Cardiac muscle cell (in vitro differentiated cells and primary cell): ENCODE measurements around the gene ACVR1. TPM values are rescaled to one million over a fixed set of nuclear protein-coding genes. Genes with fewer than 3 reads are reported as not detected.

Source experiments
- DNase-seq, 2 donors: peaks; one replicate each; pipeline versions ENCODE4 v3.0.0 to v3.0.0-alpha.2; 2010 to 2017; ENCODE audit warnings: low read depth in 1 of 2, low spot score in 1 of 2
- H3K27ac ChIP-seq: fragments of 200-600 bp; sonication (generic); 2 replicates; pipeline ENCODE4 v1.5.1; 2016
- H3K27me3 ChIP-seq: fragments of 200-600 bp; sonication (generic); 2 replicates; pipeline ENCODE4 v1.6.0; 2016; ENCODE audit warnings: control low read depth
- H3K36me3 ChIP-seq: fragments of 200-600 bp; sonication (generic); 2 replicates; pipeline ENCODE4 v1.5.1; 2016; ENCODE audit warnings: control low read depth
- H3K4me1 ChIP-seq: fragments of 200-600 bp; sonication (generic); 2 replicates; pipeline ENCODE4 v1.8.1; 2017; ENCODE audit warnings: low read depth, mild to moderate bottlenecking, mixed run types
- H3K4me3 ChIP-seq: fragments of 200-600 bp; sonication (generic); 2 replicates; pipeline ENCODE4 v1.5.1; 2016; ENCODE audit warnings: mild to moderate bottlenecking
- H3K9me3 ChIP-seq: fragments of 200-600 bp; sonication (generic); 2 replicates; pipeline ENCODE4 v1.5.1; 2017; ENCODE audit warnings: low read depth, mild to moderate bottlenecking, control low read depth
- CTCF ChIP-seq: IDR thresholded peaks from 2 replicates; pipeline ENCODE4 v1.5.1; 2012; ENCODE audit warnings: low read depth, mild to moderate bottlenecking, low read length
- polyA plus RNA-seq: library from polyadenylated mRNA; unstranded; fragments of >200 nt; fragmentation: Nextera tagmentation; extraction: Ambion mirVana; gene quantifications from 2 replicates; pipeline ENCODE4 v1.2.1, GENCODE V29; 2016
- total RNA-seq: library from RNA; depleted of rRNA; stranded (reverse); fragments of >200 nt; gene quantifications from 2 replicates; pipeline ENCODE4 v1.2.3, GENCODE V29; 2016

Gene ACVR1
- total and polyA plus RNA-seq, 2 experiments from 2014 or later, result 7.5 to 12.9 TPM

- H3K4me1 ChIP-seq, result no peaks in the 10 kb centered on the region
- H3K36me3 ChIP-seq, result peaks cover 15% of the 10 kb centered on the region
- H3K9me3 ChIP-seq, result no peaks in the 10 kb centered on the region
- no peaks in the 10 kb centered on the region for H3K27me3 ChIP-seq
- no peak overlapping the region for H3K27ac ChIP-seq
- DNase-seq, result no peak
- TF ChIP-seq CTCF, result no peak
- no peak overlapping the region for H3K4me3 ChIP-seq
Measured at GRCh38 chr2:157733263-157733662, 142.9 kb downstream of the ACVR1 start.

GRCh38 chr2:157732596-157732995 lies 143.5 kb downstream of the ACVR1 start:
- Histone ChIP-seq H3K27me3 (no peaks in the 10 kb centered on the region), H3K4me1 (no peaks in the 10 kb centered on the region), H3K4me3 (no peak overlapping the region), H3K36me3 (peaks cover 15% of the 10 kb centered on the region), H3K9me3 (no peaks in the 10 kb centered on the region), H3K27ac (no peak overlapping the region)
- DNase-seq, result no peak
- TF ChIP-seq CTCF, result no peak

GRCh38 chr2:157727693-157728092 lies 148.4 kb downstream of the ACVR1 start:
- no peak for TF ChIP-seq CTCF
- Histone ChIP-seq H3K36me3 (no peaks in the 10 kb centered on the region), H3K9me3 (no peaks in the 10 kb centered on the region), H3K4me1 (no peaks in the 10 kb centered on the region), H3K27me3 (no peaks in the 10 kb centered on the region), H3K27ac (no peak overlapping the region), H3K4me3 (no peak overlapping the region)
- DNase-seq, result no peak

GRCh38 chr2:157726946-157727345 lies 149.2 kb downstream of the ACVR1 start:
- Histone ChIP-seq H3K27ac (no peak overlapping the region), H3K27me3 (no peaks in the 10 kb centered on the region), H3K4me1 (no peaks in the 10 kb centered on the region), H3K9me3 (no peaks in the 10 kb centered on the region), H3K4me3 (no peak overlapping the region), H3K36me3 (no peaks in the 10 kb centered on the region)
- no peak for TF ChIP-seq CTCF
- DNase-seq, result peak in 1 of 2 donors; percentile 1

GRCh38 chr2:157725846-157726245 lies 150.3 kb downstream of the ACVR1 start:
- Histone ChIP-seq H3K4me3 (no peak overlapping the region), H3K9me3 (no peaks in the 10 kb centered on the region), H3K36me3 (no peaks in the 10 kb centered on the region), H3K27ac (no peak overlapping the region), H3K4me1 (no peaks in the 10 kb centered on the region), H3K27me3 (no peaks in the 10 kb centered on the region)
- no peak for TF ChIP-seq CTCF
- no peak for DNase-seq
